Fibroblast of skin of left quadriceps (primary cell): ENCODE results near the gene OSBPL2.

Experiments used
- DNase-seq, 2 experiments: peaks; one replicate each; pipeline ENCODE4 v3.0.0-alpha.2; 2013; ENCODE audit warnings: low read depth in 2 of 2

The OSBPL2 gene

DNA sequence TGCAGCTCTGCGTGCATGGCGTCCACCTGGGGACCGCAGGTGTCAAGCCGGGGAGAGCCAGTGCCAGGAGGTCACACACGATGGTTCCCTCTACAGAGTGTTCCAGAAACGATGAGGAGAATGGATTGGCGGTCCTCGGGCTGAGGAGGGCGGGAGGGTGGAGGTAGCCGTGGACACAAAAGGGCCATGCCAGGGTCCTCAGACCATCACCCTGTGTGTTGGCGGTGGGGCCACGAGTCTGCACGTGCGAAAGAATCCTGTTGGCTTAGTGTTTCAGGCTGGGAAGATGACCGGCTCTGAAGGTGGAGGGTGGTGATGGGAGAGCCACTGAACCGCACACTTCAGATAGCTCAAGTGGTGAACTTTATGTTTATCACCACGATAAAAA, 31.9 kb upstream of the OSBPL2 start:
- DNase-seq, result no peak

DNA sequence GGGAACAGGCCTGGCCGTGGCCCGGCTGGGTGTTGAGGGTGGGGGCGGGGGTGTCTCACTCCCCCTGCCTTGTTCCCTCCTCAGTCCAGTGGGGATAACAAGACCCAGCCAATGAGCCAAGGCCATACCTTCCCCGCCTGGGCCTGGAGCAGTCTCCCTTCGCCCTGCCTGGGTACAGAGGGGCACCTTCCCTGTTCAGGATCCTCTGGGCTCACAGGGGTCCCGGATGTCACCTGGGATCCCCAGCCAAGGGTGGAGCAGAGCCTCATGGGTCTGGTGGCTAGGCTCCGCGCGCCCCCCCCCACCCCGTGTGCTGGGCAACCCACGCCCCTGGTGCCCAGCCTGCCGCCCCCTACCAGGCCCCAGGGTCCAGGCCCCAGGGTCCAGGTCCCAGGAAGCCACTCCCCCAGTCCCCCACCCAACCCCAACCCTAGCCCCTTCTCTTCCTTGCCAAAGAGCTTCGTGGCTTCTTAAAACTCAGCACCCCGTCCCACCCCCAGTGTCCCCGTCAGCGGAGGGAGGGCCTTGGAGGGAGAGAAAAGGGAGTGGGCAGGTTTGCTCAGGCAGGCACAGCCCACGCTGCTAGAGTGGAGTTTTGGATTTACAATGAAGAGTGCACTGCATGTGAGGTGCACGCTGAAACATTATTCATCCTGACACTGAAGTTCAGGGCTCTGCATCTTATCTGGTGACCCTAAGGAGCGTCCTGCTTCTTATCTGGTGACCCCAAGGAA, 30.1 kb upstream of the OSBPL2 start:
- no peak for DNase-seq

DNA sequence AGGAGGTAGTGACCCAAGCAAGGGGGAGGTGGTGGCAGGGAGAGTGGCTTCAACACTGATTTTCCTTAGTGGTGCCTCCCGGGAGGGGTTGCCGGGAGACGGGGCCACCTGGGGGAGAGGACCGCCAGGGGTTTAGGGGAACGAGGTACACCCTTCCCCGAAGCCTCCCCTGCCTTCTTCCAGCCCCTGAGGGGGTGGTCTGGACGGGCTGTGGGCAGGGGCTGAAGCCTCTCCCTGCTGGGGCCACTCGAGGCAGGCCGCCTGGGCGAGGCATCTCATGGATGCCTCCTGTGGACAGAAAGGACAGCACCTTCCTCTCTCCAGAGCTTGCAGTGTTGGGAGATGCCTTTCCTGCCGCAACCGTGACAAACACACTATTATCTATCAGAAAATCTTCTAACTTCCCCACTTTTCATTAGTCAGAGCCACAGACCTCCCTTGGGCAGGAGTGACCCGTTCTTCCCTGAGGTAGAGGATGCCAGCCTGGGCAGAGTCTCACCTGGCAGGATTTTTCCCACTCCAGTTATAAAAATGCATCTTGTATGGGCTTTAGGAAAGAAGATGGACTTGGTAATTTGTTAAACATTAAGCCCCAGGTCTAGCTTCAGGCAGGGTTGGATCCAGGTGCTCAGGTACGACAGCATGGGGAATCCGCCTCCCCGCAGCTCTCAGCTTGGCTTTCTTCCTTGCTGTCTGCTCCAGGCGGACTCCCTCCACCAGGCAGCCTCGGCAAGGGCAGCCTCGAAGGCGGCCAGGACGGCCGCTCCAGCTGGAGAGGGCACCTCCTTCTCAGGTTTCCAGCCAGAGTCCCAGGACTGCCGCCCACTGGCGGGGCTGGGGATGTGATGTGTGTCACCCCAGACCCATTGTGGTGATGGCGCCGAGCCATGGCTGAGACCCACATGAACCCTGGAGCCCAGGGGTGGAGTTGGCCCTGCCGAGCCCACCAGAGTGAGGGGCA, 29.2 kb upstream of the OSBPL2 start:
- no peak for DNase-seq

DNA sequence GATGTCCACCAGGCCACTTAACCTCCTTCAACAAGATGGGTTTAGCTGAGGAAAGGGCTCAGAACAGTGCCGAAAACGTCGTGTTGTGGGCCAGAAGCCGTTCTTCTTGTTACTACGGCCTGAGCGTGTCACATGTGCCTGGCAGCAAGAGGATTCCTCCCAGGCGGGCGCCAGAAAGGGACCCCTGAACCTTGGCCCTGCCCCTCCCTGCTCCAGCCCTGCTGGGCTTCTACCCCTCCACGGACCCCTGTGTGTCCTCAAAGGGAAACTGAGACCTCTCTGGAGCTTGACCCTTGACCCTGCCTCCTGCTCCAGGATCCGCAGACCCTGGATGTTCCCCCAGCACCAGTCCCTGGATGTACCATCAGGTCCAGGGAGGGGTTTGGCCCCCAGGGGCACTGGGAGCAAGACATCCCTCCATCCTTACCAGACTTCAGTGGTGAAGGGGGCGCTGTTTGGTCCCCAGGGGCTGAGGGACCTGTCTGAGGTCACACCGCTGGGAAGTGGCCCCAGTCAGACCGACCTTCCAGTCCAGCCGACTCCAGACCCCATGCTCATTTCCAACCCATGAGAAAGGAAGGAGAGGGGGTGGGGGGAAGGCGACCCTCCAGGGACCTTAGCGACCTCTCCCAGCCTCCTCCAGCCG, 28.3 kb upstream of the OSBPL2 start:
- no peak for DNase-seq

DNA sequence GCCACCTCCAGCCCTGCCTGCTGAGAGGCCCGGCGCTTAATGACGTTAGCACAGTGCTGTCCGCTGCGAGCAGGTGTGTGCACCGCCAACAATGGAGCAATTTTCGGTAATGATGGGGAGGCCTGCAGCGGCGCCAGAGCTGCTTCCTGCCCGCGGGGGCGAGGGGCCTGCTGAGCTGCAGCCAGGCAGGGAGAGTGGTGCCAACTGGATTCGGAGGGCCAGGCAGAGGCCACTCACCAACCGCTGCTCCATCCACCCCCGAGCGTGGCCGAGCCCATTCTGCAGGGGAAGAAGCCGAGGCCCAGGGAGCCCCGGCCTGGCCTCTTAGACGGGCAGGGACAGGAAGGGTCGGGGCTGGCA, 27.8 kb upstream of the OSBPL2 start:
- no peak for DNase-seq

DNA sequence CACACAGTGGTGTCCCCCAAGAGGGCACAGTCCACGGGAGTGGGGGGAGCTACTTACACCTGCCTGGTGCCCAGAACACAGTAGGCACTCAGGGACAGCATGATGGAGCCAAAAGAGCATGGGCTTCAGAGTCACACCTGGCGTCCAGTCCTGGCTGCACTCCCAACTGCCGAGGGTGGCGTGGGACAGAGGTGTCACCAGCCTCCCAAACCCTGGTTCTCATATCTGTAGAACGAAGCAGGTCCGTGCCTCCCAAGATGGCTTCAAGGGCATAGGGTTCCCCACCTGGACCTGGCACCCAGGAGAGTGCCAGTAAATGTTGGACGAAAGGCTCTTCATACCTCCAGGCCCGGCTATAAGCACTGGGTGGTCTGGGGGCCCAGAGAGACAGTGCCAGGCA, 27.1 kb upstream of the OSBPL2 start:
- no peak for DNase-seq

DNA sequence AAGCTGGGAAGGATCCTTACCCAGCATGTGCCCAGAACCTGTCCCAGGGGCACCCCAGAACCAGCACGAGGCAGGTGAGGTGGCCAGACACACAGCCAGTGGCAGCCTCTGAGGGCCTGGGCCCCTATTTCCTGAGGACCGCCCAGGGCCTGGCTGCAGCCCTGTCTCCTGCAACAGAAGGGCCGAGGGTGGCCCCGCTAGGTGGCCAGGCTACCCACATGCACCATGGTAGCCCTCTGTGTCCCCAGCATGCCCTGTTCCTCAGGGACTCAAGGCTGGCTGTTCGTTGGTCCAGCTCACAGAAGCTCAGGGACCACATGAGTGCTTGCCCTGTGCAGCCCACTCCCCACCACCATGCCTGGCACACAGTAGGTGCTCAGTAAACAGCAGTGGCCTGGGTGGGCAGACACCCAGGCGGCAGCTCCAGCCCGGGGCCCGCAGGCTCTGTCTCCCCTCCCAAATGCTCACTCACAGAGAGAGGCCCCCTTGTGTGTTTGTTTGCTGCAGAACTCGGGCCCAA, 26.5 kb upstream of the OSBPL2 start:
- DNase-seq, result no peak

DNA sequence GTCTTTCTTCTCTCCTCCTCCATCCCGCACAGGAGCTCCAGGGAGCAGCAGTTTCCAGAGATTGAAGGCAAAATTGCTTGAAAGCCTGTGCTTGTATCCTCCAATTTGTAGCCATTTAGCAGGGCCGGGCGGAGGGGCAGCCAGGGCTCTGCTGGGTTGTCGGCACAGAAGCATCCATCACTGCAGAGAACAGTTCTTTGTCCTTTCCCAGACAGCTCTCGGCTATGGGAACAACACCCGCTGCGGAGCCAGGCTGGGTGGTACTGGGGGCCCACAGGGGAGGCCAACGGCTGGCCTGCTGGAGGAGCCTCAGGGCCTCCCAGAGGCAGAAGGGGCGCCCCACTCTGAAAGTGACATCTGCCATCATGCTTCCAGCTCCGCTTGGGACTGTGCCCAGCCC, 26.0 kb upstream of the OSBPL2 start:
- no peak for DNase-seq

DNA sequence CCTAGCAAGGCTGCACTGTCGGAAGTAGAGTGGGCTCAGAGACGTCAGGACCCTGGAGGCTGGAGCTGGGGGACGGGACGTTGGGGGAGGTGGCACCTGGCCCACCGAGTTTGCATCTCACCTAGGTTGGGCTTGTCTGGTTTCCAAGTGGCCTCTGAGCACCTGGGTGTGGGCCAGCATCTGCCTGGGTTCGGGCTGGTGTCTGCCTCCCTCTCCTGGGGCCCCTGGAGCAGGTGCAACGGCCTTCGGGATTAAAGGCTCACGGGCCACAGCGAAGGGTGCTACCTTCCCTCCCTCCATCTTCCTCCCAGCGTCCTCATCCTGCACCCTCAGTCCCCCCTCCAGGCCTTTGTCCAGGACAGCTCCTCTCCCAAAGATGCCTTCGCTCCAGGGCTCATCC, 24.3 kb upstream of the OSBPL2 start:
- DNase-seq, result no peak

DNA sequence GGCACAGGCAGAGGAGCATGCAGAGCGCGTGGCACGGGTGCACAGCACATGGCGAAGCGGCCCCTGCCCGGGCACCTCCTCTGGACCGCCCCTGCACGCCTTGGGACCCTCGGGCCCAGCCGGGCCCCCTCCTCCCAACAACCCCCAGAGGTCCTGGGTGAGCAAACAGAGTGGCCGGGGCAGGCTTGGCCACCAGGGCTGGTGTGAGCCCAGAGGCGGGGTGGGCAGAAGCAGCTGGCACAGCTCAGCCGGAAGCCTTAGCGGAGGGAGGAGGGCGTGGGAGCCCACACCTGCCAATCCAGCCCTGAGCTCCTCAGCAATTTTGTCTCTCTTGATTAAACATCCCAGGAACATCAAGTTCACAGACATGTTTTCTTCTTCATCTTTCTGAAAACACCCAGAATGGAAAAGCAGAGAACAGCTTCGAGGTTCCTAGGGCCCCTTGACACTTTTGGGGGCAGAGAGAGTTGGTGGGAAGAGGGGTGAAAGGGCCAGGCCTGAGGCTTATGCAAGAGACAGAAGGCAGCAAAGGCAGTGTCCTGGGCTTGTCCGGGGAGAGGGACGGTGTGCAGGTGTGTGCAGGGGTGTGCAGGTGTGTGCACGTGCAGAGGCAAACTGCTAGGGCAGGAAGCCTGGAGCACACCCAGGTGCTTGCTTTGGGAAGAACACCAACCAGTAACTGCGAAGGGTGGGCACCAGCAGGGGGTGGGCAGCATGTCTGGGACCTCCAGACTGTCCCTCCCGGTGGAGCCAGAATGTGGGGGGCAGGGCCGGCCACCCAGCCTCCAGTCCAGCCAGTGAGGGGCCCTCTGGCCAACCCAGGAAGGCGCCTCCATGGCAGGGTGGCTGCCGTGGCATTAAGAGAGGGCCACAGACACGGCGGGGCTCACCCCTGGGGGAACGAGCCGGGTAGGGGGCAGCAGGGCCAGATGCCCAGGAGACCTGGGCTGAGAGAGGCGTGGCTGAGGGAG, 23.0 kb upstream of the OSBPL2 start:
- DNase-seq, result no peak

DNA sequence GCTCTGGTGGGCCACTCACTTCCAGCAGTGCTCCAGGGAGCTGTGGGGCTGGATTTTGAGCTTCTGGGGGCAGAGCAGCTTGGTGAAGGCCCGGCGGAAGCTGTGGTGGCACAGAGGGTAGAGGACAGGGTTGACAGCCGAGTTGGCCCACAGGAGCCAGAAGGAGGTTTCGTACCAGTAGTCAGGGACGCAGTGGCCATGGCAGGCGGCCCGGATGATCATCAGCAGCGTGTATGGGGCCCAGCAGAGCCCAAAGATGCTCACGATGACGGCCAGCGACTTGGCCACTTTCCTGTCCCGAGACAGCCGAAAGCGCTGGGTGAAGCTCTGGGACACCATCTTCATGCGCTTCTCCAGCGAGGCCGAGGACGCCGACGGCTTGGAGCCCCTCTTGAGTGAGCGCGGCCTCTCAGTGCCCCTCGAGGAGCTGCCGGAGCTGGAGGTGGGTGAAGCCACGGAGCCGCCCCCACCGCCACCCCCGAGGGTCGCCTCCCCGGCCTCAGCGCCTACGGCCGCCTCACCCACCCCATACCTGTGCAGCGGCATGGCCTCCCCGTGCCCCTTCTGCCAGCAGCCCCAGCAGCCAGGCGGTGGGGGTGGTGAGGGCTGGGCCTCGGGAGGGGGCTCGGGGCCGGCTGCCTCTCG, 22.2 kb upstream of the OSBPL2 start:
- DNase-seq, result no peak

DNA sequence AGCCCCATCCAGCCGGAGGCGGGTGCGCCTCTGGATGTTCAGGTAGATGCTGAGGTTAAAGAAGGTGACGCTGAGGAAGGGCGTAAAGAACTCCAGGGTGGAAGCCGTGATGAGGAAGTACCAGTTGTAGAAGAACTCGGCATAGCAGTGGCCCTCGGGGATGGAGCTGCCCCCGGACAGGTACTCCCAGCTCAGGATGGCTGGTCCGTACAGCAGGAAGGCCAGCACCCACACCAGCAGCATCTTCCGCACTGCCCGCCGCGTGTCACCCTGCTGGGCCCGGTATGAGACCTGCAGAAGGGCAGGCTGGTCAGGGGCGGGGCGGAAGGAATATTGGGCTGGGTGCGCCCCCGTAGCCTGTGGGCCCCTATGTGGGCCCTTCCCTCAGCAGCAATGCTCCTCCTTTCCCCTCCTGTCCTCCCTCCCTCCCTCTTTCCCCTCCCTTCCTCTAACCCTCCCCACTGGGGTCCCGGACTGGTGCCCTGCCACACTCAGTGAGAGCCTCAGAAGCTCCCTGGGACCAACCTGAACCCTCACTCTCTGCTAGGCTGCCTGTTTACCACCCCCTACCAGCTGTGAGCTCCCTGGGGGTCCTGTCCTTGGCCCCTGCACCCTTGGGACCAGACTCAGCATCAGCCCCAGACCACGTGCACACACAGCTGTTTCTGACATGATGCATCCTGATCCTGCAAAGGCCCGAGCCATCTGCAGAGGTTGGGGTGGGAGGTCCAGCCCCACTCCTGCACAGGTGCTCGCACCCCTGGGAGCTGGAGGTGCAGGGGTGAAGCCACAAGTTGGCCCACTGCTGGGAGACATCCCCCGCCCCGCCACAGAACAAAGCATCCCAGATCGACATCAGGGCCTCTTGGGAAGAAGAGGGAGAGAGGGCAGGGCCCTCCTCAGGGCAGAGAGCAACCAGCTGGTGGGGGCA, 21.4 kb upstream of the OSBPL2 start:
- DNase-seq, result no peak

DNA sequence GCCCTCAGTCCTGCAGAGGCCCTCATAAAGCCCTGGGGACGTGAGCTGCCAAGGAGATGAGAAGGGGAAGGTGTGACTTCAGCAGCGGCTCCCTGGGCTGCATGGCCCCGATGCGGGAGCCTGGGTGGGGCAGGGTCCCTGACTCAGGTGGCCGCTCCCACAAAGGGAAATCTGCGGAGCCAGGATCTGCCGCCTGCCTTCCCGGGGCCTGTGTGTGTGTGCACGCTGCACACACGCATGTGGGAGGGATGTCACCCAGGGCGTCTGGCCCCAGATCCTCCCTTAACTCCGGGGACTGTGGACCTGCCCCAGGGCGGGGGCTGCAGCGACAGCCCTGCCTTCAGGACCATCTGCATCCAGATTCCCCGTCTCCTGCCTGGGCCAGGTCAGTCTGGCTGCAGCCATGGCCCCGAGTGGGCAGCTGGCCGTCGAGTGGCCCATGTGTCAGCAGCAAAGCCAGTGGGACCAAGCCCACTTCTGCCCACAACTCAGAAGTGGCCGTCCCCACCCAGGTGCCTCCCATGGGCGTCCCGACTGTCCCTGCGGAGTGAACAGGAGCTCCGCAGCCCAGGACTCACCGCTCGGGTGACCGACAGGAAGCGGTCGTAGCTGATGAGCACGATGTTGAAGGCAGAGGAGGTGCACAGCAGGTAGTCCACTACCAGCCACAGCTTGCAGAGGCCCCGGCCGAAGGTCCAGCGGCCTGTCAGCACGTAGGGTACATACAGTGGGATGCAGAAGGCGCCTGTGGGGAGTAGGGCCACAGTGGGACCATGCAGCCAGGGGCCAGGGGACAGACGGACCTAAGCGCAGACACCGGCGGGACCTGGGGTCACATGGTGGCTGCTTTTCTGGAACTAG, 20.2 kb upstream of the OSBPL2 start:
- no peak for DNase-seq

DNA sequence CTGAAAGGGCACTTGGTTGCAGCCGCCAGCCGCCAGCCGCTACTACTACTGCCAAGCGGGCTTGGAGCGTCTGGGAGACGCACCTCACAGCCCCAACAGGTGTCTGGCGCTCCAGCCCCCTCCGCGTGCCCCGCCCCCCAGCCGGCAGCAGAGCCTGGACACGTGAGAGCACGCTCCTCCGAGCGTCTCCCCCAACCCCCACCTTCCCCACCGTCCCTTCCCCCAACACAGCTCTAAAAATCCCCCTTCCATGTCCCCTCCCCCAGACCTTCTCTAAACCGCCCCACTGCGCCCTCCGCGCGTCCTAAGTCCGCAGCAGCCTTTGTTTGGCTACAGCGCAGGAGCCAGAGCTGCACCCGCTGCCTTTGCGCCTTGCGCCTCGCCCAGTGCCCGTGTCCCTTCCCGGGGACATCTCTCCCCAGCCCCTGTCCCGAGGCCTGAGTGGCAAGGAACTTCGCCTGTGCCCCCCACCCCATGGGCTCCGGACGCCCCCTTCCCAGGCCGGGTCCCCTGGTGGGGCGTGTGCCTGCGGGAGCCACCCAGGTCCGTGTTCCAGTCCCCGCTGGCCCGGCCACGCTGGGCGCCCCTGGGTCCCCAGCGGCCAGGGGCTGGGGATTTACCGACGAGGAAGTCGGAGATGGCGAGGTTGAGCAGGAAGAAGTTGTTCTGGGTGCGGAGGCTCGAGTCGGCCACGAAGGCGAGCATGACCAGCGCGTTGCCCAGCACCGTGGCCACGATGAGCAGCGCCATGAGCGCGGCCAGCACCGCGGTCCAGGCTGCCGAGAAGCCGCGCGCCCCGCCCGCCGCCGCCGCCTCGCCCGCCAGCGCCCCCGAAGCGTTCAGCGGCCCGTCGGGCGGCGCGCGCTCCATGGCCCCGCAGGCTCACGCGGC, 19.0 kb upstream of the OSBPL2 start:
- no peak for DNase-seq

DNA sequence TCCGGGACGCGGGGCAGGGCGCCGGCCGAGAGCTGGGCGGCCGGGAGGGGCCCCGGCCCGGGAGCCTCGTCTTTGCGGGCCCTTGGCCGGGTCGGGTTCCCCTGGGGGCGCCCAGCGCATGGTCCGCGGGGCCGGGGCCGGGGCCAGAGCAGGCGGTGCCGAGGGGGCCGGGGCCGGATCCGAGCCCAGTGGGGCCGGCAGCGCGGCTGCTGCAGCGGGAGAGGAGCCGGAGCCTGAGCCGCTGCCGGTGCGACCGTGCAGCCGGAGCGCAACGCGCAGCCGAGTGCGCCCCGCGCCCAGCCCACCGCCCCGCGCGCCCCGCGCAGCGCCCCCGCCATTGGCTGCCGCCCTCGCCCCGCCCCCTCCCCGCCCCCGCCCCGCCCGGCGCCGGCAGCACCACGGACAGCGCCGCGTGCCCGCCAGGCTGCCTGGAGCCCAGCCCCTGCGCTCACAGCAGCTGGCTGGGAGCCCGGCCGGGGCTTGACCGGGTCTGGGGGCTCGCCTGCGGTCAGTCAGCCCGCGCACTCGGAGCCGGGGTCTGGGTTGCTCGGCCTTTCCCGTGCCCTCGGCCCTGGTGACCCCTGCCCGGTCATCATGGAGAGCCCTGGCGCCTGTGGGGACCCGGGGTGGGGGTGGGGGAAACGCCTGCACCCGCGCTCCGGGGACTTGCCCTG, 18.2 kb upstream of the OSBPL2 start, which contains the start of gene HRH3:
Gene HRH3 (minus strand): TSS at position 287 of the 674 bp plus-strand sequence. CDS start 308 bp downstream, outside the sequence.
- DNase-seq, result no peak

DNA sequence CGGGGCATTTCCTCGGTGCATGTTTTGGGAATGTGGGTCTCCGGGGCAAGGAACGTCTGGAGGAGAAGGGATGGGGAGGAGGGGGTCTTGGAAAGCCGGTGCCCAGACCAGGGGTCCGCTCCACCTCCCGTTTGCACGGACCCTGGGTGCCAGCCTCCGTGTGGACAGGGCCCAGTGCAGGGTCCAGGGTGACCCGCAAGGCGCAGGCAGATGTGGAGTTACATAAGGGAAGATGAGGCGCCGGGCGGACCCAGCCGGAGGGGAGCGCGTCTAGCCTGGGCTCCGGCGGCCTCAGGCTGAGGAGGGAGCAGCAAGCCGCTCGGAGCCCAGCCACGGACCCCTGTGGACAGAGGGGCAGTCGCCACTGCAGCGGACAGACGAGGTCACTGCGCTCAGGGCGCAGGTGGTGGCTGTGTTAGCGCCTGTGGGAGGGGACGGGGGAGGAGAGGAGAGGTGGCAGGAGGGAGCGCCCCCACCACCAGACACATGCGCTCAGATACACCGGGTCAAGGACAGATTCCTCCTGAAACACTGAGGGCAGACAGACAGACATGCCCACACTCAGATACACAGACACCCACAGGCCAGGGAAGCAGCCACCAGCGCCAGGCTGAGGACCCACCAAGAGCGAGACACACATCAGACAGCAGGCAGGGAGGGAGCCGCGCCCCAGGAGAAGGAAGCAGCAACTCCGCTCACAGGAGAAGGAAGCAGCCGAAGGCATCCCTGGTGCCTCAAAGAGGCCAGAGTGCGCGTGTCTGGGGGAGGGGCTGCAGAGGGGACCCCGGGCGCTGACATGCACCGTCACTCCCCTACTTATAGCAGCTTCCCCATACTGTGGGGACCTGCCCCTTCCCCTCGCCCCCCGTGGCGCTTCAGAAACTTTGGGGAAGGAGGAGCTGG, 17.4 kb upstream of the OSBPL2 start:
- no peak for DNase-seq
